SK-N-SH treated with all-trans-retinoic acid at 6 μM for 48 hours (cell line): ENCODE measurements around the gene LATS1.

ENCODE experiments used
- ARNTL ChIP-seq: fragments of 450-650 bp; formaldehyde crosslinking; IDR thresholded peaks from 2 replicates; pipeline ENCODE4 v1.5.0; 2020; ENCODE audit warnings: low read depth, mild to moderate bottlenecking, moderate library complexity, borderline replicate concordance
- BACH2 ChIP-seq: fragments of 250-450 bp; sonication (Bioruptor Pico); IDR thresholded peaks from 2 replicates; pipeline ENCODE4 v1.9.0; 2021; ENCODE audit warnings: mild to moderate bottlenecking, borderline replicate concordance
- ESRRG ChIP-seq: fragments of 250-450 bp; sonication (Bioruptor Pico); IDR thresholded peaks from 2 replicates; pipeline ENCODE4 v1.6.1; 2021; ENCODE audit warnings: mild to moderate bottlenecking
- GLIS3 ChIP-seq: fragments of 250-450 bp; sonication (Bioruptor Pico); IDR thresholded peaks from 2 replicates; pipeline ENCODE4 v1.5.0; 2020; ENCODE audit warnings: mild to moderate bottlenecking, moderate library complexity
- RARB ChIP-seq: fragments of 250-450 bp; sonication (Bioruptor Pico); IDR thresholded peaks from 2 replicates; pipeline ENCODE4 v1.8.0; 2021; ENCODE audit warnings: mild to moderate bottlenecking, moderate library complexity
- TCF4 ChIP-seq: fragments of 250-450 bp; sonication (Bioruptor Pico); IDR thresholded peaks from 2 replicates; pipeline ENCODE4 v1.8.0; 2021; ENCODE audit warnings: mild to moderate bottlenecking, moderate library complexity, borderline replicate concordance
- TOX ChIP-seq: fragments of 250-450 bp; sonication (Bioruptor Pico); IDR thresholded peaks from 2 replicates; pipeline ENCODE4 v1.8.0; 2021; ENCODE audit warnings: mild to moderate bottlenecking, moderate library complexity, borderline replicate concordance
- TSHZ2 ChIP-seq: fragments of 250-450 bp; sonication (Bioruptor Pico); IDR thresholded peaks from 2 replicates; pipeline ENCODE4 v1.5.0; 2020; ENCODE audit warnings: mild to moderate bottlenecking, moderate library complexity
- ZC3H10 ChIP-seq: fragments of 250-450 bp; sonication (Bioruptor Pico); IDR thresholded peaks from 2 replicates; pipeline ENCODE4 v1.5.1; 2021; ENCODE audit warnings: mild to moderate bottlenecking, moderate library complexity
- ZFP3 ChIP-seq: fragments of 250-450 bp; sonication (Bioruptor Pico); IDR thresholded peaks from 2 replicates; pipeline ENCODE4 v1.5.0; 2020; ENCODE audit warnings: mild to moderate bottlenecking, moderate library complexity
- ZFP30 ChIP-seq: fragments of 450-650 bp; formaldehyde crosslinking; IDR thresholded peaks from 2 replicates; pipeline ENCODE4 v1.5.0; 2022; ENCODE audit warnings: mild to moderate bottlenecking, moderate library complexity
- ZNF565 ChIP-seq: fragments of 450-650 bp; formaldehyde crosslinking; conservative IDR thresholded peaks from 2 replicates; pipeline ENCODE4 v1.5.0; 2020; ENCODE audit warnings: low read depth, mild to moderate bottlenecking, moderate library complexity

- no peak for TF ChIP-seq ZC3H10
- TF ChIP-seq ARNTL (CRISPR knock-in tag): no peak
- no peak for TF ChIP-seq ESRRG (CRISPR knock-in tag)
- no peak for TF ChIP-seq GLIS3 (CRISPR knock-in tag)
- no peak for TF ChIP-seq TCF4
- no peak for TF ChIP-seq ZFP3
- no peak for TF ChIP-seq TSHZ2
- TF ChIP-seq RARB: no peak
- TF ChIP-seq ZFP30 (CRISPR knock-in tag): no peak
- TF ChIP-seq TOX: no peak
- no peak for TF ChIP-seq ZNF565
- TF ChIP-seq BACH2 (CRISPR knock-in tag): no peak
Measured at GRCh38 chr6:149701714-149702113, 16.2 kb downstream of the LATS1 start.
